Measurements from ENCODE around the gene SETX. TPM values are rescaled to one million over a fixed set of nuclear protein-coding genes. Genes with fewer than 3 reads are reported as not detected.

The SETX gene
- total and polyA plus RNA-seq, 7 donors: 8.8 to 58.2 (median 45.5) TPM

GRCh38 chr9:132226571-132227430, 128.0 kb downstream of the SETX start:
- H3K27me3 ChIP-seq: peaks cover 0 to 27% (median 0%) of the 10 kb centered on the region in 3 donors

GRCh38 chr9:132224645-132225044, 130.1 kb downstream of the SETX start:
- TF ChIP-seq POLR2A (IDR thresholded peaks at IDR 0.05) (no peak), POLR2AphosphoS5 (IDR thresholded peaks at IDR 0.05) (no peak), EP300 (IDR thresholded peaks at IDR 0.05) (no peak), CTCF (IDR thresholded peaks at IDR 0.05) (no peak)
- Histone ChIP-seq H3K4me1 (no peaks in the 10 kb centered on the region), H3K36me3 (no peaks in the 10 kb centered on the region), H3K4me3 (no peak overlapping the region), H3K27me3 (peaks cover 0 to 10% (median 0%) of the 10 kb centered on the region in 3 donors), H3K9me3 (no peaks in the 10 kb centered on the region), H3K27ac (no peak overlapping the region)
- intact Hi-C loops (cut with DNase I): no loop called here
- 66 to 84% methylated on average over 3 of the region's 3 CpGs for WGBS, 2 donors
- no peak for DNase-seq

More at GRCh38 chr9:132226571-132227430, 128.0 kb downstream of the SETX start:
- TF ChIP-seq CTCF (IDR thresholded peaks at IDR 0.05) (no peak), POLR2AphosphoS5 (IDR thresholded peaks at IDR 0.05) (no peak), EP300 (IDR thresholded peaks at IDR 0.05) (no peak), POLR2A (IDR thresholded peaks at IDR 0.05) (no peak)
- H3K4me3 ChIP-seq: no peak overlapping the region
- no peak for DNase-seq
- intact Hi-C loops (cut with DNase I): no loop called here
- no peak overlapping the region for H3K27ac ChIP-seq
- no peaks in the 10 kb centered on the region for H3K4me1 ChIP-seq
- H3K36me3 ChIP-seq: no peaks in the 10 kb centered on the region
- 81 to 90% methylated on average over 34 of the region's 34 CpGs for WGBS, 2 donors
- H3K9me3 ChIP-seq: no peaks in the 10 kb centered on the region

- no peaks in the 10 kb centered on the region for H3K4me1 ChIP-seq
- 92 to 94% methylated on average over 6 of the region's 6 CpGs for WGBS, 2 donors
- no peak for DNase-seq
- no peak overlapping the region for H3K4me3 ChIP-seq
- H3K27ac ChIP-seq: no peak overlapping the region
- no peak for TF ChIP-seq POLR2A (IDR thresholded peaks at IDR 0.05)
- no peak for TF ChIP-seq POLR2AphosphoS5 (IDR thresholded peaks at IDR 0.05)
- no peak for TF ChIP-seq CTCF (IDR thresholded peaks at IDR 0.05)
- no peak for TF ChIP-seq EP300 (IDR thresholded peaks at IDR 0.05)
- intact Hi-C loops (cut with DNase I): no loop called here
- peaks cover 0 to 6% (median 0%) of the 10 kb centered on the region in 3 donors for H3K27me3 ChIP-seq
- no peaks in the 10 kb centered on the region for H3K9me3 ChIP-seq
- no peaks in the 10 kb centered on the region for H3K36me3 ChIP-seq
These were observed 132.8 kb downstream of the SETX start for GRCh38 chr9:132221941-132222340.

- H3K27me3 ChIP-seq: no peaks in the 10 kb centered on the region
- H3K4me1 ChIP-seq: peaks cover 0 to 14% (median 12%) of the 10 kb centered on the region in 4 donors
- no peak overlapping the region for H3K4me3 ChIP-seq
- no peak for DNase-seq
- H3K27ac ChIP-seq: no peak overlapping the region
- H3K36me3 ChIP-seq: no peaks in the 10 kb centered on the region
- no peaks in the 10 kb centered on the region for H3K9me3 ChIP-seq
- 78 to 82% methylated on average over 8 of the region's 8 CpGs for WGBS, 2 donors
- TF ChIP-seq POLR2AphosphoS5 (IDR thresholded peaks at IDR 0.05) (no peak), EP300 (IDR thresholded peaks at IDR 0.05) (no peak), CTCF (IDR thresholded peaks at IDR 0.05) (no peak), POLR2A (IDR thresholded peaks at IDR 0.05) (no peak)
- intact Hi-C loops (cut with DNase I): no loop called here
These were observed 136.6 kb downstream of the SETX start for GRCh38 chr9:132218208-132218607.

Data from sigmoid colon (tissue), 7 donors.